ENCODE results near the gene PDE8B. TPM values are rescaled to one million over a fixed set of nuclear protein-coding genes. Genes with fewer than 3 reads are reported as not detected.

Gene PDE8B
- total and polyA plus RNA-seq, 2 donors (not counting 1 experiment from before 2014, with no cell fraction given) = 0.07 TPM; not detected in 1

DNA sequence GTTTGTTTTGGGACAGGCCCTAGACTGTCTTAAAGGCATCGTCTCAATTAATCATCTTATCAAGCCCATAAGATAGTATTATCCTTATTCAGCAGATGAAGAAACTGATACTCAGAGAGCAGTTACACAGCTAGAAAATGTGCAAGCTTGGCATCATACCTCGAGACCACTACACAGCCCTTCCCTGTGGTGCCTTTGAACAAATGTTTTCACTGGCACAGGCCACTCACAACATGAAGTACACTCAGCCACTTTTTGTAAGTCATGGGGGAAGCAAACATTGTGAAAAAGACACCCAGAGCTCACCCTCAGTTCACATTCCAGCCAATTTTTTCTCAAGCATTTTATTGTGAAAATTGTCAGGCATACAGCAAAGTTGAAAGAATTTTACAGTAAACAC, 159.1 kb downstream of the PDE8B start:
- no peaks in the 10 kb centered on the region for H3K9me3 Mint-ChIP-seq (ENCODE audit: insufficient read depth)
- intact Hi-C loops (cut with micrococcal nuclease) = no loop called here
- no peaks in the 10 kb centered on the region for H3K9me3 ChIP-seq (ENCODE audit: control extremely low read depth in 1 of 3, control insufficient read depth in 2 of 3, insufficient read depth in 1 of 3, low read length in 2 of 3)
- H3K27ac Mint-ChIP-seq = no peak overlapping the region
- no peak overlapping the region for H3K9ac ChIP-seq (ENCODE audit: low read length)
- H3K4me1 ChIP-seq (ENCODE audit: control insufficient read depth in 2 of 2, insufficient read depth in 2 of 2, low read length in 2 of 2) = no peaks in the 10 kb centered on the region
- no peak overlapping the region for H3K27ac ChIP-seq (ENCODE audit: low read length in 2 of 2)
- H3K4me1 Mint-ChIP-seq = no peaks in the 10 kb centered on the region
- H3K4me3 Mint-ChIP-seq = no peak overlapping the region
- no peak overlapping the region for H3K4me3 ChIP-seq (ENCODE audit: control extremely low read depth in 1 of 5, extremely low read depth in 1 of 5, insufficient read depth in 1 of 5, low read depth in 2 of 5, low read length in 4 of 5)
- no peak overlapping the region for H3K4me2 ChIP-seq (replicated peaks; ENCODE audit: low read depth, low read length, poor library complexity, severe bottlenecking)
- no peak for DNase-seq
- ChIA-PET CTCF (no interaction called here), POLR2A (no interaction called here)
- no peaks in the 10 kb centered on the region for H3K79me2 ChIP-seq (ENCODE audit: control insufficient read depth, insufficient read depth, low read length)
- no peak for TF ChIP-seq EZH2 (IDR thresholded peaks at IDR 0.05; ENCODE audit: borderline replicate concordance, insufficient read depth, low read depth, low read length, poor library complexity, severe bottlenecking)
- TF ChIP-seq, protein P1, sequence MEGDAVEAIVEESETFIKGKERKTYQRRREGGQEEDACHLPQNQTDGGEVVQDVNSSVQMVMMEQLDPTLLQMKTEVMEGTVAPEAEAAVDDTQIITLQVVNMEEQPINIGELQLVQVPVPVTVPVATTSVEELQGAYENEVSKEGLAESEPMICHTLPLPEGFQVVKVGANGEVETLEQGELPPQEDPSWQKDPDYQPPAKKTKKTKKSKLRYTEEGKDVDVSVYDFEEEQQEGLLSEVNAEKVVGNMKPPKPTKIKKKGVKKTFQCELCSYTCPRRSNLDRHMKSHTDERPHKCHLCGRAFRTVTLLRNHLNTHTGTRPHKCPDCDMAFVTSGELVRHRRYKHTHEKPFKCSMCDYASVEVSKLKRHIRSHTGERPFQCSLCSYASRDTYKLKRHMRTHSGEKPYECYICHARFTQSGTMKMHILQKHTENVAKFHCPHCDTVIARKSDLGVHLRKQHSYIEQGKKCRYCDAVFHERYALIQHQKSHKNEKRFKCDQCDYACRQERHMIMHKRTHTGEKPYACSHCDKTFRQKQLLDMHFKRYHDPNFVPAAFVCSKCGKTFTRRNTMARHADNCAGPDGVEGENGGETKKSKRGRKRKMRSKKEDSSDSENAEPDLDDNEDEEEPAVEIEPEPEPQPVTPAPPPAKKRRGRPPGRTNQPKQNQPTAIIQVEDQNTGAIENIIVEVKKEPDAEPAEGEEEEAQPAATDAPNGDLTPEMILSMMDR (IDR thresholded peaks at IDR 0.05) = no peak
- no peak for ATAC-seq (ENCODE audit: low read depth)
- WGBS (ENCODE audit: insufficient coverage) = no CpG with 5 or more reads among the region's 2 CpGs
- no peaks in the 10 kb centered on the region for H3K27me3 ChIP-seq (replicated peaks in 1 of 4; ENCODE audit: control extremely low read depth in 1 of 4, control insufficient read depth in 3 of 4, insufficient read depth in 4 of 4, low read length in 3 of 4)
- H3K36me3 ChIP-seq (replicated peaks in 1 of 2; ENCODE audit: control extremely low read depth in 1 of 2, control insufficient read depth in 1 of 2, extremely low read depth in 1 of 2, insufficient read depth in 2 of 2, low read length in 1 of 2) = no peaks in the 10 kb centered on the region
- no peaks in the 10 kb centered on the region for H3K27me3 Mint-ChIP-seq
- H4K20me1 ChIP-seq (ENCODE audit: control insufficient read depth, insufficient read depth, low read length, poor library complexity, severe bottlenecking) = no peaks in the 10 kb centered on the region
- H2AFZ ChIP-seq (ENCODE audit: insufficient read depth, low read depth, low read length, poor library complexity, severe bottlenecking) = no peak overlapping the region

DNA sequence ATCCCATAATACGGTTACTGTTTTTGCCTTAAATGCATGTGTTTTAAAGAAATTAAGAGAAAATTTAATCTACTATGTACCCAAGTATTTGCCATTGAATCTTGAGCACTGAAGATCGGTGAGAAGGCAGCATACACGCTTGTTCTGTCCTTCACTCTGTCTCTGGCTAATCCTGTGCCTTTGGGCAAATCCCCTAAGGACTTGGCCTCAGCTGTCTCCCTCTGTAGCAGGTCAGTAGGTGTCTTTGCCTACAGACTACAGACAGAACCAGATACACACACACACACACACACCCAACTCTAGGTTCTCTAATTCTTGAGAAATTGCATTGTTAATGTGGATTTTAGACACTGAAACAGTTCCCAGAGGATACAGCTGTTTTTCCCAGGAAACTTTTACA, 164.2 kb downstream of the PDE8B start:
- DNase-seq (no peak), ATAC-seq (ENCODE audit: low read depth) (no peak)
- no peak overlapping the region for H3K27ac Mint-ChIP-seq
- H3K9me3 Mint-ChIP-seq (ENCODE audit: insufficient read depth) = no peaks in the 10 kb centered on the region
- H3K4me1 ChIP-seq (ENCODE audit: control insufficient read depth in 2 of 2, insufficient read depth in 2 of 2, low read length in 2 of 2) = no peaks in the 10 kb centered on the region
- intact Hi-C loops (cut with micrococcal nuclease) = no loop called here
- no peaks in the 10 kb centered on the region for H3K36me3 ChIP-seq (replicated peaks in 1 of 2; ENCODE audit: control extremely low read depth in 1 of 2, control insufficient read depth in 1 of 2, extremely low read depth in 1 of 2, insufficient read depth in 2 of 2, low read length in 1 of 2)
- peaks cover 4% of the 10 kb centered on the region for H3K4me1 Mint-ChIP-seq
- POLR2A ChIA-PET = no interaction called here
- no peaks in the 10 kb centered on the region for H3K27me3 ChIP-seq (replicated peaks in 1 of 4; ENCODE audit: control extremely low read depth in 1 of 4, control insufficient read depth in 3 of 4, insufficient read depth in 4 of 4, low read length in 3 of 4)
- H3K79me2 ChIP-seq (ENCODE audit: control insufficient read depth, insufficient read depth, low read length) = no peaks in the 10 kb centered on the region
- CTCF ChIA-PET = no interaction called here
- H3K4me3 Mint-ChIP-seq = no peak overlapping the region
- no peak overlapping the region for H3K4me2 ChIP-seq (replicated peaks; ENCODE audit: low read depth, low read length, poor library complexity, severe bottlenecking)
- no peak for TF ChIP-seq EZH2 (IDR thresholded peaks at IDR 0.05; ENCODE audit: borderline replicate concordance, insufficient read depth, low read depth, low read length, poor library complexity, severe bottlenecking)
- TF ChIP-seq, protein P1 (IDR thresholded peaks at IDR 0.05) = no peak
- no peak overlapping the region for H3K27ac ChIP-seq (ENCODE audit: low read length in 2 of 2)
- no peak overlapping the region for H3K4me3 ChIP-seq (ENCODE audit: control extremely low read depth in 1 of 5, extremely low read depth in 1 of 5, insufficient read depth in 1 of 5, low read depth in 2 of 5, low read length in 4 of 5)
- no peaks in the 10 kb centered on the region for H3K27me3 Mint-ChIP-seq
- H2AFZ ChIP-seq (ENCODE audit: insufficient read depth, low read depth, low read length, poor library complexity, severe bottlenecking) = no peak overlapping the region
- H4K20me1 ChIP-seq (ENCODE audit: control insufficient read depth, insufficient read depth, low read length, poor library complexity, severe bottlenecking) = no peaks in the 10 kb centered on the region
- H3K9me3 ChIP-seq (ENCODE audit: control extremely low read depth in 1 of 3, control insufficient read depth in 2 of 3, insufficient read depth in 1 of 3, low read length in 2 of 3) = no peaks in the 10 kb centered on the region
- 100% methylated on average over 2 of the region's 3 CpGs for WGBS (ENCODE audit: insufficient coverage)
- H3K9ac ChIP-seq (ENCODE audit: low read length) = no peak overlapping the region
